Femur (tissue), 1 donor: ENCODE data around the gene BEST4.
"Not testable (repeated sequence)": the region's sequence is repeated elsewhere in the genome, so short reads cannot be mapped to it uniquely, and the experiment has no call there.

Experiments used
- DNase-seq: peaks from one replicate; pipeline ENCODE4 v3.0.0-alpha.2; 2017

Gene BEST4

GRCh38 chr1:44819196-44819607 is 31.2 kb upstream of the BEST4 start:
- DNase-seq, result peak; percentile 46

- DNase-seq, result no peak
Observed at GRCh38 chr1:44817771-44818495, 30.0 kb upstream of the BEST4 start.

DNA sequence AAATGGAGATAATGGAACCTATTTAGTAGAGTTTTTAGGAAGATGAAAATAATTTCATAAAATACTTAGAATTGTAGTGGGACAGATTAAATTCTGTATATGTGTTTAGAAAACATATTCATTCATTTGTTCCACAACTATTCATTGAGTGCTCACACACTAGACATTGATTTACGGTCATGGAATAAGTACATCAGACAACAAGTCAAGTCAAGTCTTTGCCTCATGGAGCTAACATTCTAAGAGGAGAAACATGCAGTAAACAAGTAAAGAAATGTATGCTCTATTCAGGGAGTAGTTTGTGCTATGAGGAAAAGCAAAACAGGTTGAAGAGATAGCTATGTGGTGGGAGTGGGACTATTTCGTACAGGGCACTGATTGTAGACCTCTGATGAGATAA is 29.3 kb upstream of the BEST4 start:
- DNase-seq, result no peak

DNA sequence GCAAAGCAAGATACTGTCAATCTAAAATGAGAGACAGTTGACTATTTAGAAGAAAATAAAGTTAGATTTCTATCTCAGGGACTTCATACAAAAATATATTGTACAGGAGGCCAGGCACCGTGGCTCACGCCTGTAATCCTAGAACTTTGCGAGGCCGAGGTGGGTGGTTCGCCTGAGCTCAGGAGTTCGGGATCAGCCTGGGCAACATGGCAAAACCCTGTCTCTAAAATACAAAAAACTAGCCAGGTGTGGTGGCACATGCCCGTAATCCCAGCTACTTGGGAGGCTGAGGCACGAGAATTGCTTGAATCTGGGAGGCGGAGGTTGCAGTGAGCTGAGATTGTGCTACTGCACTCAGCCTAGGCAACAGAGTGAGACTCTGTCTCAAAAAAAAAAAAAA is 28.0 kb upstream of the BEST4 start:
- not testable (repeated sequence) for DNase-seq

DNA sequence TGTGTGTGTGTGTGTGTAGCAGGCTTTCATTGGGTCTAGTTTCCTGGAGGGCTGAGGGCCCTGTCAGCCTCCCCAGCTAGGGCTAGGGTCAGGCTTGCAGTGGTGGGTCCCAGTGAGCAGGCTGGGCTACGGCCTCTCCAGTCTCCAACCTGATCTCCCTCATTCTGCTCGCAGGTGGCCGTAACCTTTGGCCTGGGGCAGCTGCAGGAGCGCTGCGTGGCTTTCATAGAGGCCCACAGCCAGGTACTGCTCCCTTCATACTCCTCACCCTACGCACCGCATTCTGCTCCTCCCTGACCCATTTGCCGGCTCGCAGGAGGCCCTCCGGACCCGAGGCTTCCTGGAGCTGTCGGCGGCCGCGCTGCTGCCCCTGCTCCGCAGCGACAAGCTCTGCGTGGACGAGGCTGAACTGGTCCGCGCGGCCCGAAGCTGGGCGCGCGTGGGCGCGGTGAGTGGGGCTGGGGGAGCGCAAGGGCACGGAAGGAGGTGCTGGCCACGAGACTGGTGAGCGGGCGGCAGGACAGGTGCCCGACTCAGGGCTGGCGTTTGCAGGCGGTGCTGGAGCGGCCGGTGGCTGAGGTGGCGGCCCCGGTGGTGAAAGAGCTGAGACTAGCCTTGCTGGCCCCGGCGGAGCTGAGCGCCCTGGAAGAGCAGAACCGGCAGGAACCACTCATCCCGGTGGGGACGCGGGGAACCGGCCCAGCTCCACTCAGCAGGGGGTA is 25.0 kb upstream of the BEST4 start:
- DNase-seq, result peak; percentile 41

DNA sequence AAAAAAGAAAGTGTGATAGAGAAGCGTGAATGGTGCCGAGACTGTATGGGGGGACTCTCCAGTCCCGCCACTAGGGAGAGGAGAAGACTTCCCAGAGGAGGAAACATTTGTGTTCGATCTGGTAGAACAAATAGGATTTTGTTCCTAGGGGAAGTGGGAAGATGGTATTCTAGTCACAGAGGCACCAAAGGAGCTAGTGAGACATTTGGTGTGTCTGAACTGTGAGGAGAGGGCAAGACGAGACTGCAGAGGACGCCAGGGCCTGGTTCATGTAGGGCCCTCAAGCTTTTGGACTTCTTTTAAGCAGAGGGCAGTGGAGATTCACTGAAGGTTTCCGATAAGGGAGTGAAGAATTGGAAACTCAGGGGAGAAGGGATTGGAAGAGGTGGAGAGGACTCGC is 23.3 kb upstream of the BEST4 start:
- DNase-seq, result no peak

DNA sequence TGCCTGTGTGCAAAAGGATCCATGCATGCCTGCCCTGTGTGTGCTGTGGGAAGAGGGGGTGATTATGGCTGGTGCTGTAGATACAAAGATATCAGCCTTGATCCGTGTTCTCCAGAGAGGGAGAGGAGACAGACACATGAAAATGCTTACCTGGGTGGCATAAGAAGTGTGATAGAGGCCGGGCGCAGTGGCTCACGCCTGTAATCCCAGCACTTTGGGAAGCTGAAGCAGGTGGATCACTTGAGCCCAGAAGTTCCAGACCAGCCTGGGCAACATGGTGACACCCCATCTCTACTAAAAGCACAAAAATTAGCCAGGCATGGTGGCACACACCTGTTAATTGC is 22.8 kb upstream of the BEST4 start:
- not testable (repeated sequence) for DNase-seq

DNA sequence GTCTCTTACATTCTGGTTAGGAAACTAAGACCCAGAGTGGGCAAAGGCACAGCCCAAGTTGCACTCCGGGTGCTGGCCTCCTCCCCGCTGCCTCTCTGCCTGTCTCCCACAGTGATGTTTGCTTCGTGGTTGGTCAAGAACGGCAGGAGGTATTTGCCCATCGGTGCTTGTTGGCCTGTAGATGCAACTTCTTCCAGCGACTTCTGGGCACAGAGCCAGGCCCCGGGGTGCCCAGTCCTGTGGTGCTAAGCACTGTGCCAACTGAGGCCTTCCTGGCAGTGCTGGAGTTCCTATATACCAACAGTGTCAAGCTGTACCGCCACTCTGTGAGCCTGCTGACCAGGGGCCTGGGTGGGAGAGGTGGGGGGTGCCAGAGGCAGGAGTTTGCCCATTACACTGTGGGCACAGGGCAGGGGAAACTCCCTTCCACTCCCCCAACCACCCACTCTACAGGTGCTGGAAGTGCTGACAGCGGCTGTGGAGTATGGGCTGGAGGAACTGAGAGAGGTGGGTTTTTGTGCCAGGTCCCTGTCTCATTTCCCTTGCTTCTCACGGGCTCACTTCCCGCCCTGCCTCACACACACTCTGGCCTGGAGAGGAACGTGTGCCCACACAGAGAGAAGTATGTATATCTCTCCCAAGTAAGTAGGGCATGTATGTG is 22.3 kb upstream of the BEST4 start:
- DNase-seq, result peak; percentile 56

- DNase-seq, result peak; percentile 81
Observed at GRCh38 chr1:44808938-44809917, 21.3 kb upstream of the BEST4 start.

GRCh38 chr1:44808063-44808937 is 20.3 kb upstream of the BEST4 start, which contains the start of gene BTBD19:
TSS of gene BTBD19 (plus strand) at chr1:44808523. CDS start at chr1:44808821, 298 bp downstream.
- DNase-seq, result peak; percentile 95

- peak; percentile 96 for DNase-seq
Observed at GRCh38 chr1:44807364-44808062, 19.5 kb upstream of the BEST4 start.

DNA sequence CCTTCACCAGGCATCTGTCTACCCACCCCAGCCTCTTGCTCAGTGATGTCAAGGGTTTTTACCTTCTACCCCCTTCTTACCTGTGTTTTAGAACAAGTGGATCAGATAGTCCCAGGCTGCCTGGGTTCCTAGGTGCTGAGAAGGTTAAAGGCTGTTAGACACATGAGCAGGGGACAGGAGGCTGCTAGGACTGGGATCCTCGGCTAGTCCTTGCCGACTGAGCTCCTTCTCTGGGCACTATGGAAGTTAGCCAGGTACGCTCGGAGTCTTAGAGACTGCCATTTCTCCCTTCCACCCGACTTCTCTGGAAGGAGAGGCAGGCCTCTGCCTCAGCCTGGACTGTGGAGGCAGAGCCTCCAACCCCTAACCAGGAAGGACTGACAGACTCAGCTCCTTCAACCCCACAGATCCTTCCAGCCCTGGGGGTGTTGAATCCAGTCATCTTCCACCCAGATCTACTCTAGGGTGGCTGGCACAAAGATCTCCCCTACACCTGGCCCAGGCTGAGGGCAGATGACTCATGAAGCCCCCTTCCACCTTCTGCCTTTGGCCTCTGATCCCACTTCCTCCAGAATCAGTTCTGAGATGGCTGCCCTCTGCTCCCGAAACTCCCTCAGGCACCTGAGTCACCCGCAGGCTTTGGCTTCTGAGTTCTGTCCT is 18.9 kb upstream of the BEST4 start, which contains the start of gene DYNLT4:
DYNLT4 (minus strand) TSS at position 648 of the 660 bp plus-strand sequence. CDS start 683 bp downstream, outside the sequence.
- DNase-seq, result no peak

GRCh38 chr1:44806025-44806703 is 18.2 kb upstream of the BEST4 start:
- DNase-seq, result no peak

DNA sequence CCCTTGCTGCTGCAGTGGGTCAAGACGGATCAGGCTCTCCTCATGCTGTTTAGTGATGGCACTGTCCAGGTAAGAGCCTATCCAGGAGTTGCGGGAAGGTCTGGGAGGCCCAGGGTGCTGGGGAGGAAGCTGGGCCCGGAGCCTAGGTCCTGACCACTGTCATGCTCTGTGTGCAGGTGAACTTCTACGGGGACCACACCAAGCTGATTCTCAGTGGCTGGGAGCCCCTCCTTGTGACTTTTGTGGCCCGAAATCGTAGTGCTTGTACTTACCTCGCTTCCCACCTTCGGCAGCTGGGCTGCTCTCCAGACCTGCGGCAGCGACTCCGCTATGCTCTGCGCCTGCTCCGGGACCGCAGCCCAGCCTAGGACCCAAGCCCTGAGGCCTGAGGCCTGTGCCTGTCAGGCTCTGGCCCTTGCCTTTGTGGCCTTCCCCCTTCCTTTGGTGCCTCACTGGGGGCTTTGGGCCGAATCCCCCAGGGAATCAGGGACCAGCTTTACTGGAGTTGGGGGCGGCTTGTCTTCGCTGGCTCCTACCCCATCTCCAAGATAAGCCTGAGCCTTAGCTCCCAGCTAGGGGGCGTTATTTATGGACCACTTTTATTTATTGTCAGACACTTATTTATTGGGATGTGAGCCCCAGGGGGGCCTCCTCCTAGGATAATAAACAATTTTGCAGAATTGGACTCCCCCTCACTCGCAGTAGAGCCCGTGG is 17.5 kb upstream of the BEST4 start:
- no peak for DNase-seq

DNA sequence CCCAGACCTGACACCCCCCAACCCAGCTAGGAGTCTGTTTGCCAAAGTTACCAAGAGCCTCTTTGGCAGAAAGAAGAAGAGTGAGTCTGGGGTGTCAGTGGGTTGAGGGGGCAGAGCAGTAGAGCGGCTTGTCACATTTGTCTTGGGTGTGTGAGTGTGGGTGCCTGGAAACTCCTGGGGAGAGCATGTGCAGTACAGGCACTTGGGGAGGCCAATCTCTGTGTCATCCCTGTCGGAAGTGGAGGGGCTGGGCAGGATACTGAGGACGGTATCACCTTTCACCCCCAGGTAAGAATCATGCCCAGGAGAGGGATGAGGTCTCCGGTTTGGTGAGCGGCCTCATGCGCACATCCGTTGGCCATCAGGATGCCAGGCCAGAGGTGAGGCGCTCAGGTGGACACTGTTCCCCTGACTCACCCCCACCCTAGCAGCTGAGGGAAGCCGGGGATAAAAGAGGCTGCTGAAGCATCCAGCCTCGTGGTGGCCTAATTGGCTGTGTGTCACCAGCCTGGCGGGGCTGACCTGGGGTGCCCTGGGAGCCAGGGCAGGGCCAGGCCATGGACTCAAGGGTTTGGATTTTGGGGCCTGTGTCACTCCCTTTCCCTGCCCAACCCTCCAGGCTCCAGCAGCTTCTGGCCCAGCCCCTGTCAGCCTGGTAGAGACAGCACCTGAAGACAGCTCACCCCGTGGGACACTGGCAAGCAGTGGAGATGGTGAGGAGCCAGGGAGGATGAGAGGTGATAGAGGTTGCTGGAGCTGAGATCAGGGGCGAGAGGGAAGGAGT is 15.5 kb upstream of the BEST4 start:
- no peak for DNase-seq

DNA sequence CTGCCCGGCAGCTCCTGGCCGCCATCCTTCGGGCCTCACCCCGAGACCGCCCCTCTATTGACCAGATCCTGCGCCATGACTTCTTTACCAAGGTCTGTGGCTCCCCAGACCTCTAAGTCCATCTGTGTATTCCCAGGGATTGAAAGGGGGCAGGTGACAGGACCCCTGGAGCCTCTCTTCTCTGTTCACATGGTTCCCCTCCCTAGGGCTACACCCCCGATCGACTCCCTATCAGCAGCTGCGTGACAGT is 15.0 kb upstream of the BEST4 start:
- no peak for DNase-seq

DNA sequence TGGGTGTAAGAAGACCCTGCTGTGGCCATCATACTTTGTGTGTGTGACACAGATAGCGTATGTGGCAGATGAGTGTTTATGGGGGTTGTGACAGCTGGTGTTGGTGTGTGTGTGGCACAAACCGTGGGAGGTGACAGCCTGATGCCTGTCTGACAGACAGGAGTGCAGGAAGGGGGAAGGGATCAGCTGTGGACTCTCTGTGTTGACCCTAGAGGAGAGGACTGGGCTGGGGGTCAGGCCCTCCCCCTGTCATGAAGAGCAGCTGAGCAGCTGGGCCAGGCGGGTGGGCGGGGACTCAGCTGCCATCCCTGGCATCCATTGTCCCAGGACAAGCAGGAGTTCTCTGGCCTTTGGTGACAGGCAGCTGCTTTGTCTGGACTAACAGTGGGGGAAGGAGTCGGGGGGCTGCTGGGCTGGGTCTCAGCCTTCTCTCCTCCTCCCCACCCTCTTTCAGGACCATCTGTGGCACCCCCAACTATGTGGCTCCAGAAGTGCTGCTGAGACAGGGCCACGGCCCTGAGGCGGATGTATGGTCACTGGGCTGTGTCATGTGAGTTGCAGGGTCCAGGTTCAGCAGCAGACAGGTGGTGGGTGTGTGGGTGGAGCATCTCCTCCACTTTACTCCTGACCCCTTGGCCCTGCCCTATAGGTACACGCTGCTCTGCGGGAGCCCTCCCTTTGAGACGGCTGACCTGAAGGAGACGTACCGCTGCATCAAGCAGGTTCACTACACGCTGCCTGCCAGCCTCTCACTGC is 14.5 kb upstream of the BEST4 start:
- DNase-seq, result peak; percentile 74
